HG03460 (cell line): ENCODE results near the gene TRERF1.
"Not testable (repeated sequence)": the region's sequence is repeated elsewhere in the genome, so short reads cannot be mapped to it uniquely, and the experiment has no call there.

Experiments used
- ATAC-seq: cut with Tn5 transposase; IDR thresholded peaks from one replicate; pipeline ENCODE4 v1.9.1; 2021; ENCODE audit not compliant: unreplicated experiment

The TRERF1 gene

GRCh38 chr6:42229506-42230119, 222.1 kb downstream of the TRERF1 start:
- no peak for ATAC-seq

DNA sequence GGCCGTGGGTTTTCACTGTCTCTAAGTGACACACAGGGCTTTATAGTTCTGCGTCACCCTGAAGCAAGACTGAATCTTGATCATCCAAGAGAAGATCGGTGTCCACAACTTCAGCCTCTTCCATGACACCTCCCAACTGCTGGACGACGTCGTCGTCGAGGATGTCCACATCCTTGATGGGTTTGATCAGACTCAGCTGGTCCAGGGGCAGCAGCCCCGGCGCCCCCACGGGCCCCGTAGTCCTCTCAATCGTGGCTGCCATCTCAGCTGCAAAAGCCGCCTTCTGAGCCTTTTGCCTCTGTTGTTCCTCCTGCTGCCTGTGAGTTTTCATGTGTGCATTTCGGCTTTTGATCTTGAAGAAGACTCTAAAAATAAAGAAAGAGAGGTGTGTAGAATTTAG, 223.4 kb downstream of the TRERF1 start:
- no peak for ATAC-seq

GRCh38 chr6:42227173-42227850, 224.4 kb downstream of the TRERF1 start:
- no peak for ATAC-seq

- ATAC-seq: no peak
Measured at GRCh38 chr6:42226645-42227143, 225.0 kb downstream of the TRERF1 start.

DNA sequence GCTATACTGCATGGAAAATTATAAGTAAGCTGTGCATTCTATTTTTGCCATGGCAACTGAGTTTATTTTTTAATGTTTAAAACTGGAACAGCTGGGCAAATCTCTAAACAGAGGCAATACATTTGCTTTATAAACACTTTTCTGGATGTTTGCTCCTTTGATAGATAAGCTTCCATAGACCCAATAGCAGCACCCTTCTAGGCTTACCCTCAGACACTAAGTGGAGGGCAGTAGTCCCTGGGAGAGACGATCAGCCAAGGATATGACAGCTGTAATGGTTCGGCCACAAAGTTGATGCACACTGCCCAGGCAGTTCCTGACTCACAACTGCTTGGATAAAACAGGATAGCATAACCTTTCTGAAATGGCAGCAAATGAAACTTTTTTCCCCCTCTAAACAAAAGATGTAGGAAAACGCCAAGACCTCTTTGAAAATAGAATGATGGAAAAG, 225.5 kb downstream of the TRERF1 start:
- no peak for ATAC-seq

- ATAC-seq: no peak
Measured at GRCh38 chr6:42225419-42225818, 226.3 kb downstream of the TRERF1 start.

GRCh38 chr6:42225029-42225339, 226.7 kb downstream of the TRERF1 start:
- no peak for ATAC-seq

DNA sequence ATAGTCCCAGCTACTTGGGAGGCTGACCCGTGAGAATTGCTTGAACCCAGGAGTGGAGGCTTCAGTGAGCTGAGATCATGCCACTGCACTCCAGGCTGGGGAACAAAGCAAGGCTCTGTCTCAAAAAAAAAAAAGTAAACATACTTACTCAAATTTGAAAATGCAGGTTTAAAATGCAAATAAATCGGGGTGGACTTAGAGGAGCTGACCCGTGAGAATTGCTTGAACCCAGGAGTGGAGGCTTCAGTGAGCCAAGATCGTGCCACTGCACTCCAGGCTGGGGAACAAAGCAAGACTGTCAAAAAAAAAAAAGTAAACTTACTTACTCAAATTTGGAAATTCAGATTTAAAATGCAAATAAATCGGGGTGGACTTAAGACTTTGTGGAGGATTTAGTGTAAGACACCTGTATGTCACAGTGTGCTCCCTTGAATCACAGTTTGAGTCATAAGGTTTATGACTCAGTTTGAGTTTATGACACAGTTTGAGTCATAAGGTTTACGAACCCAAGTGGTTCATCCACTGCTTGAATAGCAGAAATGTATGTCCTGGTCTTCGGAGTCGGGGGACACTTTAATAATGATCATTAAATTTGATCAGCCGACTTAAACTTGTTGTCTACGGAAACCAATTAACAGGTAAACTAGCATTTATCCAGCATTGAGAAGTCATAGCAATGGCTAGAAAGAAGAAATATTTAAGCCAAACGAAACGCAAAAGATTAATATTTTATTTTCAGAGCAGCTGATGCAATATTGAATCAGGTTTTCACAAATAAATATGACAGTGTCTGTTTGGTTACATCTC, 227.3 kb downstream of the TRERF1 start:
- ATAC-seq: peak; percentile 83

GRCh38 chr6:42222448-42222847, 229.3 kb downstream of the TRERF1 start:
- no peak for ATAC-seq

- no peak for ATAC-seq
Measured at GRCh38 chr6:42221546-42221945, 230.2 kb downstream of the TRERF1 start.

DNA sequence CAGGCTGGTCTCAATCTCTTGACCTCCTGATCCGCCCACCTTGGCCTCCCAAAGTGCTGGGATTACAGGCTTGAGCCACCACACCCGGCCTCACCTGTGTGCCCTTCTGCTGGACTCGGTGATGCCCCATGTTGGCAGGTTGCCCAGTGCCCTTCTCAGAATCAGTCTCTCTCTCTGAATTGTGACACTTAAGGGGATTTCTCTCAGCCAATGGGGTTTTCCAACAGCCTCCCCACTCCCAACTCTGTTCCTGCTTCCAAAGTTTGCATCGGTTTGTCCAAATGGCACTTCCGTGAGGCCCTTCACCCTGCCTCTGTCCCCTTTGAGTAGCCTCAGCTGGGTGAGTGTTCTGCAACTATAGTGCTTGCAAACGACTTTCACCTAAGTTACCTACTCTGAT, 230.9 kb downstream of the TRERF1 start:
- no peak for ATAC-seq

- peak; percentile 92 for ATAC-seq
Measured at GRCh38 chr6:42217519-42218367, 234.0 kb downstream of the TRERF1 start, which contains the start of gene MRPS10. MRPS10 (minus strand) TSS chr6:42217861; CDS start chr6:42217849, 12 bp downstream.

DNA sequence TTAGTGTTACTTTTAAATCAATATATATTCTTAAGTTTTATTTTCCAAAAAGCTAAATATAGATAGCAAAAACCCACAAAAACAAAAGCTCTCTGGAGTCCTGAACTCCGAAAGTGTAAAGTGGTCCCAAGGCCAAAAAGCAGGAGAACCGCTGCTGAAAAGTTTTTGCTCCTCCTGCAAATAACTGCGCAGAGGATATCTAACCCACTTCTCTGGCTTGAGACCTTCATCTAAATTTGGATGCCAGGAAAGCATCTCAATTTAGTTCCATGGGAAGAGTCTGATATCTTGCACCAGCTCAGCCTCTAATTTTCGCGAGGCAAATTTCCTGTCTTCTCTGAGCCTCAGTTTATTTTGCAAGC, 234.6 kb downstream of the TRERF1 start:
- ATAC-seq: no peak

DNA sequence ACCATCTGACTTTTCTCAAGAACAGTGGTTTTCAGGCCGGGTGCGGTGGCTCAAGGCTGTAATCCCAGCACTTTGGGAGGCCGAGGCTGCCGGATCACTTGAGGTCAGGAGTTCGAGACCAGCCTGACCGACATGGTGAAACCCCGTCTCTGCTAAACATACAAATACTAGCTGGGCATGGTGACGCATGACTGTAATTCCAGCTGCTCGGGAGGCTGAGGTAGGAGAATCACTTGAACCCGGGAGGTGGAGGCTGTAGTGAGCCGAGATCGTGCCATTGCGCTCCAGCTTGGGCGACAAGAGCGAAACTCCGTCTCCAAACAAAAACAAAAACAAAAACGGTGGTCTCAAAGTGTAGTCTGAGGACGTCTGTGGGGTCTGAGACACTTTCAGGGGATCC, 235.2 kb downstream of the TRERF1 start:
- not testable (repeated sequence) for ATAC-seq

DNA sequence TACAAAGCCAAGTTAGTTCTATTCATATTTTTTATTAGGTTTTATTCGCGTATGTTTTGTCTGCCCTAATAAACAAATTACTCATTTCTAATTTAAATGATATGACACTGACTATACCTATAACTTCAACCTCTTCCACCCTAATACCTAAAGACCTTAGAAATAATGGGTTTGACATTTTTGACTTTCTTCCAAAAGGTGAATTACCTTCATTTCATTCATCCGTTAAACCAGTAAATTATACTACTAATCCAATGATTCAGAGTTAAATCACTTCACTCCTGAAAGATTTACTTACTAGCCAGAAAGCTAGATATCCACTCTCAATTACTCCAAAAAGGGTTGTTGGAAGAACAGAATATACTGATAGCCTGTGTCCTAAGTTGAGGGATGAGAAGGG, 239.3 kb downstream of the TRERF1 start:
- ATAC-seq: no peak

GRCh38 chr6:42211726-42212125, 240.0 kb downstream of the TRERF1 start:
- no peak for ATAC-seq

DNA sequence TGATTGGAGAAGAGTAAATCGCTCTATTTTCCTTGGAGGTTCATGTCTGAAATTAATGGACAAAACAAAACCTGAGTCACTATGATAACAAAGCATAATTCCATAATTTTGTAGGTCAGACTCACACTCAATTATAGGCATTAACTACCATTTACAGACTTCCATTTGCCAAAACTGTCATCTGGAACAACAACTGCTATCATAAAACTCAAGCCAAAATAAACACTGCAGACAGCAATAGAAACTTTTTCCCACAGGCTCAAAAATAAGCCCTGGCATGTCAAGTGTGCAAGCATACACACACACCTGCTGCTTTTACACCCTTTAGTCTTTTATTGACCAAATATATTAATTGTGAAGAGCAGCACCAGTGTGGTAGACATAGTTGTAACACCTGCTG, 241.2 kb downstream of the TRERF1 start:
- no peak for ATAC-seq

- ATAC-seq: not testable (repeated sequence)
Measured at GRCh38 chr6:42207559-42207958, 244.2 kb downstream of the TRERF1 start.

- no peak for ATAC-seq
Measured at GRCh38 chr6:42204768-42205282, 246.9 kb downstream of the TRERF1 start.

GRCh38 chr6:42203183-42203582, 248.5 kb downstream of the TRERF1 start:
- ATAC-seq: no peak
